T-helper 1 cell treated with Interleukin-12 subunit alpha and Interleukin-12 subunit beta and Interleukin-4 antibody, amounts not matched to agents 30 ng/mL and 1 ng/mL, for 36 hours (primary cell): ENCODE measurements around the gene MKS1. TPM values are rescaled to one million over a fixed set of nuclear protein-coding genes. Genes with fewer than 3 reads are reported as not detected.

Experiments used
- intact Hi-C: fragments of 100-400 bp; cut with micrococcal nuclease; formaldehyde crosslinking; loops from one replicate; pipeline ENCODE4 v1.15.1; 2024
- total RNA-seq: library from RNA; stranded (reverse); gene quantifications from 2 replicates; pipeline ENCODE4 v1.2.3, GENCODE V29; 2022

Gene MKS1
- total RNA-seq = 15.6 and 17.4 TPM in 2 replicates

- intact Hi-C loops = loop anchor here (1.0 to 2.0 kb wide), 13 partner anchors 30 to 1134 kb away; partner anchors contain the start of genes AKAP1, DYNLL2, MRPS23 and RNF43
Observed at GRCh38 chr17:58219007-58219788, at the start of gene MKS1. Gene MKS1 (minus strand): TSS chr17:58219255. CDS start chr17:58219230, 25 bp downstream.

- intact Hi-C loops = no loop called here
Observed at GRCh38 chr17:58268326-58268725, 49.3 kb upstream of the MKS1 start.

GRCh38 chr17:58267347-58268324 lies 48.6 kb upstream of the MKS1 start:
- intact Hi-C loops = no loop called here

DNA sequence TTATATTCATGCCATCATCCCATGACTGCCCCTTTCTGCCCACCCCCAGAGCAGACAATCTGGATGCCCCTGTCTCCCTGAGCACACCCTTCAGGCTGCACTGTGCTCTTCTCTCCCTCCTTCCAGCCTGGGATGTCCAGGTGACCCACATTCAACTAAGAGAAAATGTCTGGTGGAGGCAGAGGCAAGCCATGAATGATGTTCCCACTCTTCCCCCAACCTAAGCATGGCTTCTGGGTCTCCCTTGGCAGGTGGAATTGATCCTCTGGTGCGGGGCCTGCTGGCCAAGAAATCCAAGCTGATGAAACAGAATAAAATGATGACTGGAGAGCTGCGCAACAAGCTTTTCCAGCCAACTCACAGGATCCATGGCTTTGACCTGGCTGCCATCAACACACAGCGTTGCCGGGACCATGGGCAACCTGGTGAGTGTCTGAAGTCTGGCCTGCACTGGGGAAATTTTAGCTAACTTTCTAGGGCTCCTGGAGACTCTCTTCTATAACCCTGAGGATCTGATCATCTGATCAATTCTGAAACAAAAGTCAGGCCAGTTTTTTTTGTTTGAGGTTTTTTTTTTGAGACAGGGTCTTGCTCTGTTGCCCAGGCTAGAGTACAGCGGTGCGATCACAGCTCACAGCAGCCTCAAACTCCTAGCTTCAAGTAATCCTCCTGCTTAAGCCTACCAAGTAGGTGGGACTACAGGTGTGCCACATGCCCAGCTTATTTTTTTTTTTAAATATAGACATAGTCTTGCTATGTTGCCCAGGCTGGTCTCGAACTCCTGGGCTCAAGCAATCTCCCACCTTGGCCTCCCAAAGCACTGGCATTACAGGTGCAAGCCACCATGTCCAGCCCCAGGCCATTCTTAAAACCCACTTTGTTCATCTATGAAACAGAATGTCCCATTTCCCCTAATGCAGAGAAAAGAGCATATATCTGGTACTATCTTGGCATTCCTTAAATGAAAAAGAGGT lies 47.1 kb upstream of the MKS1 start:
- intact Hi-C loops = no loop called here

DNA sequence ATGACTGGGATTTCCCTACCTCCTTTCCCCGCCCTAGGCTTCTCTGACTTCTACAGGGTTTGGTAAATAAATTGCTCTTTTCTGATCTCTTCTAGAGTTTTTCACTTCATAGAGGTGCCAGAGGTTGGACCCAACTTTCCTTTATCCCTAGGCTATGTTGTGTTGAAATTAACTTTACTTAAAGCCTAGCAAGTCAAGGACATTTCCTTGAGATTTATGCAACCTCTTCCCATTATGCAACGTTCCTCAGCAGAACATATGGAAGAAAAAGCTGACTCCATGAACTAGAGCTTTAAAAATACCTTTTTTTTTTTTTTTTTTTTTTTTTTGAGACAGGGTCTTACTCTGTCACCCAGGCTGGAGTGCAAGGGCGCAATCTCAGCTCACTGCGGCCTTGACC lies 46.2 kb upstream of the MKS1 start:
- intact Hi-C loops = no loop called here

- intact Hi-C loops = no loop called here
Observed at GRCh38 chr17:58264407-58265103, 45.5 kb upstream of the MKS1 start.

DNA sequence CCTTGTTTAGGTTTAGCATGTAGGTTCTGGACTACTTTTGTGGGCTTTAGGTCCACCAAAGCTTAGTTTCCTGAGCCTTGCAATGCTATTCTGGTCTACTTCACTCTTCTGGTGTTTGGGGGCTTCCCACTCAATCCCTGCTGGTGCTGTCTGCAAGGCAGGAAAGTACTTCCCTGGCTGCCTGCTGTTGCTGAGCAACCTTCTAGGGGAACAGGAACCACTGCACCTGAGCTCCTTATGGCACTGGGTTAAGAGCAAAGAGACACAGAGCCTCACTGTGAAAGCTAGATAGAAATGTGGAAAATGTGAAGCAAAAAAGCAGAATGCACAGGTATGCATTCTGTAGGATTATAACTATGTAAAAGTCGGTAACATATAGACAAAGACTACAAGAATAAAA lies 44.7 kb upstream of the MKS1 start:
- intact Hi-C loops = no loop called here

GRCh38 chr17:58262149-58262548 lies 43.1 kb upstream of the MKS1 start:
- intact Hi-C loops = no loop called here

DNA sequence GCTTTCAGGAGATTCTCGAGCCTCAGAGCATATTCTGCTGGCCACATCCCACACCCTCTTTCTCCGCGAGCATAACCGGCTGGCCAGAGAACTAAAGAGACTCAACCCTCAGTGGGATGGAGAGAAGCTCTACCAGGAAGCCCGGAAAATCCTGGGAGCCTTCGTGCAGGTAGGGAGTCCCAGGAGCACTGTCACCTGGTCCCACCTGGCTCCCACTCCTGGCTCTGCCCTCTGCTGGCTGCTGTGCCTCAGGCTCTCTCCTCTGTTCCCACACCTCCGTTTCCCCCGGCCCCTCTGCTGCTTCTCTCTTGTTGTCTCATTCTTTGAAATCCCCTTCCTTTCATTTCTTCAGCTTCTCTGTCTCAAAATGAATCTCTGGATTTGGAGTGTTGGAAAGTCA lies 35.7 kb upstream of the MKS1 start:
- intact Hi-C loops = no loop called here

DNA sequence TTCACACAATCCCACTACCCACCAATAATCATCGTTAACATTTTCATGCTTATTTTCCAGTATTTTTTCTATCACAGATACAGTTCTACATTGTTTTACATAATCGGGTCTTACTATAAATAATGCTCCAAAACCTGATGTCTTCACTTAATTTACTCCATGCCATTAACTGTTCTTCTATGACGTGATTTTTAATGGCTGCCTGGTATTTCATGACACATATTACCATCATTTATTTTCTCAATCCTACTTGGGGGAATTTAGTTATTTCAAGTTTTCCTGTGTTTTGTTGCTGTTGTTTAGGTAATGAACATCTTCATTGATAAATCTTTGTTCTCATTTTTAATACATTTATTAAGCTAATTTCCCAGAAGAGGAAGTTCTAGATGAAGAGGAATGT lies 34.0 kb upstream of the MKS1 start:
- intact Hi-C loops = no loop called here

- intact Hi-C loops = no loop called here
Observed at GRCh38 chr17:58252141-58252540, 33.1 kb upstream of the MKS1 start.

GRCh38 chr17:58250344-58251011 lies 31.4 kb upstream of the MKS1 start:
- intact Hi-C loops = no loop called here

GRCh38 chr17:58249270-58250133 lies 30.4 kb upstream of the MKS1 start:
- intact Hi-C loops = loop anchor here (1.0 kb wide), 3 partner anchors 30 to 198 kb away; partner anchors contain the start of genes MKS1 and RNF43

DNA sequence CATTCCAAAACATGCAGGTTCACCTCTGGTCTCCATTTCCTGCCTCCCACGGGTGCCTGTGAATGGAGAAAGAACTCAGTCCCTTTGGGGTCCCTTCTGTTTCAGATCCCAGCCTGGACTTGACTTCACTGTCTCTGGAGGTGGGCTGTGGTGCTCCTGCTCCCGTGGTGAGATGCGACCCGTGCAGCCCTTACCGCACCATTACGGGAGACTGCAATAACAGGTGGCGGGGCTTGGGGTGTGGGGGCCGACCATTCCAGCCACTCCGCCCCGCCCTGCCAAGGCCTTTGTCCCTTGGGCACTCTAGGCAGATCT lies 29.9 kb upstream of the MKS1 start:
- intact Hi-C loops = loop anchor here (1.0 kb wide), 3 partner anchors 30 to 198 kb away; partner anchors contain the start of genes MKS1 and RNF43

DNA sequence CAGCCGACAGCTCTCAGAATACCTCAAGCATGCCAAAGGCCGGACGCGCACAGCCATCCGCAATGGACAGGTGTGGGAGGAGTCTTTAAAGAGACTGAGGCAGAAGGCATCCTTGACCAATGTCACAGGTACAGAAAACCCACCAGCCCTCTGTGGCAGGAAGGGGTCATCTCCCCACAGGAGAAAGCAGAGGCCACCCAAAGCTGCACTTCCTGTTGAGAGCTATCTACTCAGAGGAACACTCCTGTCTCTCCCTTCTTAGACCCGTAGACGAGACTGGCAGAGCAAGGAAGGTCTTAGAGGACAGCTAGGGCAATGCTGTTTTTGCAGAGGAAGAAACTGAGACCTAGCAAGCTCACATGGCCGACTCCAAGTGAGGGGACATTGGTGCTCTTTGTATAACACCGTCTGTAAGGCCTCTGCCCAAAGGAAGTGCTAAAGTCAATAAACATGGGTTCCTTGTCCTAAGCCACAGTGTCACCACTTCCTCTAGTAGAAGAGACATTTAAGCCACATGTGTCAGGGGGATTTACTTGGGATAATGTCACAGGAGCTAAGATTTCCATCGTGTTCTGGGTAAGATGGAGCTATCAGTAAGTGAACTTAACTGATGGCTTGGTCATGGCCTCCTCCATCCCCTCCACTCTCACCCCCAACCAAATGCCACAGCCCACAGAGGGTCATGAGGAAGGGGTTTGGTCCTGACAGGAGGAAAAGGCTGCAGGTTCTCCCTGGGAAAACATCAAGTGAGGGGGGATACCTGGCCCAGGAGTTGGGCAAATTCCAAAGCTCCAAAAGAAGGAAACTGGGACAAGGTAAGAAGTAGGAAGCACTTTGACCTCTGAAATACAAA lies 28.7 kb upstream of the MKS1 start:
- intact Hi-C loops = no loop called here

DNA sequence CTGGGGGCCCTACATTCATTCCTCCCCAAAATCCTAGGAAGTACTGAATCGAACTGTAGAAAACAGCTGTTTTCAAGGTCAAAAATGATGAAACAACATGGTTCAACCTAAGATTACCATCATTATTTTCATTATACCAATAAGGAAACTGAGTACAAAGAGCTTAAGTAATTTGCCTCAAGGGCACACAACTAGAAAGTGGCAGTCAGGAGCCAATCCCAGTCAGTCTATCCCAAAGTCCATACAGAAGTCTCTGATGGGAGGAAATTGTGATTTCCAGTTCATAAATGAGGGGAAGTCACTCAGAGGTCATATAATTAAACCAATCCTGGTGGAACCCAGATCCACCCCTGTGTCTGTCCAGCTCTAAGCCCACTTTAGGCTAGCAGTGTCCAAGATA lies 27.7 kb upstream of the MKS1 start:
- intact Hi-C loops = no loop called here

GRCh38 chr17:58246104-58246740 lies 27.2 kb upstream of the MKS1 start:
- intact Hi-C loops = no loop called here
